Neural progenitor cell (in vitro differentiated cells): ENCODE data around the gene PIK3R6.

Experiments used
- CTCF ChIP-seq: fragments of 200-600 bp; sonication (generic); IDR thresholded peaks from 2 replicates; pipeline ENCODE4 v1.5.1; 2017; ENCODE audit warnings: antibody characterized with exemption, mild to moderate bottlenecking
- EZH2phosphoT487 ChIP-seq: fragments of 200-600 bp; sonication (generic); IDR thresholded peaks from 2 replicates; pipeline ENCODE4 v1.6.1; 2017; ENCODE audit warnings: antibody characterized with exemption

- TF ChIP-seq CTCF (peak; percentile 8), EZH2phosphoT487 (no peak)
Measured at GRCh38 chr17:8803531-8804420, 63.7 kb downstream of the PIK3R6 start.
